GM10248 (cell line): ENCODE data around the gene OLFML3.

Experiments used
- CTCF ChIA-PET: fragments of 300-600 bp; sonication (Branson Sonifier 250); formaldehyde crosslinking; extraction: SDS; loops from one replicate; lab custom pipeline; 2021; ENCODE audit warnings: antibody characterized with exemption; lab: Yijun Ruan, JAX
- POLR2A ChIA-PET: fragments of 350-650 bp; sonication (Branson Sonifier 250); formaldehyde crosslinking; extraction: SDS; loops from one replicate; lab custom pipeline; 2020; ENCODE audit warnings: antibody characterized with exemption; lab: Yijun Ruan, JAX
- DNase-seq: peaks from one replicate; pipeline ENCODE4 v3.0.0; 2012; ENCODE audit errors: extremely low spot score
- CTCF ChIP-seq: IDR thresholded peaks from 2 replicates; pipeline ENCODE4 v1.5.1; 2012; ENCODE audit warnings: mild to moderate bottlenecking, low read depth; ENCODE audit errors: extremely low read depth, missing control alignments, control extremely low read depth

Gene OLFML3

GRCh38 chr1:113977906-113978305 lies 1.4 kb upstream of the OLFML3 start:
- no peak for TF ChIP-seq CTCF
- CTCF ChIA-PET, result interaction anchor here (0.9 to 12.2 kb wide), 14 partner anchors 8 to 600 kb away, joined by 3 to 163 read pairs (median 4); no protein-coding TSS in a partner anchor
- POLR2A ChIA-PET, result no interaction called here
- DNase-seq, result no peak

- no peak for TF ChIP-seq CTCF
- CTCF ChIA-PET, result interaction anchor here (1.4 to 12.2 kb wide), 5 partner anchors 10 to 367 kb away, joined by 3 to 163 read pairs (median 7); no protein-coding TSS in a partner anchor
- no peak for DNase-seq
- POLR2A ChIA-PET, result no interaction called here
These were observed 836 bp downstream of the OLFML3 start for GRCh38 chr1:113980110-113980509.

- no peak for DNase-seq
- CTCF ChIA-PET, result interaction anchor here (1.2 to 12.2 kb wide), 3 partner anchors 14 to 363 kb away, joined by 3 to 163 read pairs (median 3); no protein-coding TSS in a partner anchor
- POLR2A ChIA-PET, result no interaction called here
- TF ChIP-seq CTCF, result no peak
These were observed 3.0 kb downstream of the OLFML3 start for GRCh38 chr1:113981962-113982931.

- CTCF ChIA-PET, result interaction anchor here (12.2 kb wide), 1 partner anchor 298 kb away, joined by 163 read pairs; no protein-coding TSS in a partner anchor
- DNase-seq, result no peak
- POLR2A ChIA-PET, result no interaction called here
- TF ChIP-seq CTCF, result no peak
These were observed 3.7 kb downstream of the OLFML3 start for GRCh38 chr1:113982949-113983348.

- ChIA-PET CTCF (interaction anchor here (12.2 kb wide), 1 partner anchor 298 kb away, joined by 163 read pairs; no protein-coding TSS in a partner anchor), POLR2A (no interaction called here)
- no peak for TF ChIP-seq CTCF
- no peak for DNase-seq
These were observed 4.1 kb downstream of the OLFML3 start for GRCh38 chr1:113983391-113983790.

GRCh38 chr1:113983826-113984225 lies 4.6 kb downstream of the OLFML3 start:
- DNase-seq, result no peak
- TF ChIP-seq CTCF, result no peak
- ChIA-PET CTCF (interaction anchor here (1.3 to 12.2 kb wide), 4 partner anchors 7 to 308 kb away, joined by 3 to 163 read pairs (median 6); no protein-coding TSS in a partner anchor), POLR2A (no interaction called here)
